Endodermal cell (in vitro differentiated cells): ENCODE data around the gene KRT32. TPM values are rescaled to one million over a fixed set of nuclear protein-coding genes. Genes with fewer than 3 reads are reported as not detected.

Source experiments
- DNase-seq: peaks from one replicate; pipeline ENCODE4 v3.0.0-alpha.2; 2017
- H3K27ac ChIP-seq: 2 replicates; pipeline ENCODE4 v1.5.1; 2013; ENCODE audit warnings: mild to moderate bottlenecking, low read depth, low read length, moderate library complexity
- H3K27me3 ChIP-seq: 2 replicates; pipeline ENCODE4 v1.6.1; 2013; ENCODE audit warnings: mild to moderate bottlenecking, low read length, moderate library complexity; ENCODE audit not compliant: insufficient read depth, control insufficient read depth, poor library complexity, severe bottlenecking
- H3K36me3 ChIP-seq: 2 replicates; pipeline ENCODE4 v1.7.0; 2013; ENCODE audit warnings: mild to moderate bottlenecking, low read length, moderate library complexity; ENCODE audit not compliant: control insufficient read depth, insufficient read depth
- H3K4me1 ChIP-seq: one replicate; pipeline ENCODE4 v1.7.0; 2013; ENCODE audit warnings: low read length; ENCODE audit not compliant: control insufficient read depth, insufficient read depth
- H3K4me3 ChIP-seq: 2 replicates; pipeline ENCODE4 v1.5.1; 2013; ENCODE audit warnings: mild to moderate bottlenecking, low read length, moderate library complexity
- H3K9ac ChIP-seq: 2 replicates; pipeline ENCODE4 v1.6.1; 2013; ENCODE audit warnings: mild to moderate bottlenecking, low read length, moderate library complexity; ENCODE audit not compliant: poor library complexity, severe bottlenecking; ENCODE audit errors: extremely low read depth
- H3K9me3 ChIP-seq: 2 replicates; pipeline ENCODE4 v1.6.1; 2013; ENCODE audit warnings: mild to moderate bottlenecking, low read length, moderate library complexity; ENCODE audit not compliant: control insufficient read depth
- H3K27ac Mint-ChIP-seq: 2 replicates; pipeline ENCODE4 v1.8.0; 2020; ENCODE audit warnings: mixed read lengths
- H3K27me3 Mint-ChIP-seq: 2 replicates; pipeline ENCODE4 v1.8.0; 2021; ENCODE audit warnings: mild to moderate bottlenecking, mixed read lengths; ENCODE audit not compliant: insufficient read depth
- H3K36me3 Mint-ChIP-seq: 2 replicates; pipeline ENCODE4 v1.8.0; 2020; ENCODE audit warnings: low read depth, mixed read lengths
- H3K4me1 Mint-ChIP-seq: 2 replicates; pipeline ENCODE4 v1.8.0; 2020; ENCODE audit warnings: mixed read lengths
- H3K4me3 Mint-ChIP-seq: 2 replicates; pipeline ENCODE4 v1.8.0; 2020; ENCODE audit warnings: mild to moderate bottlenecking, moderate library complexity, mixed read lengths
- H3K9me3 Mint-ChIP-seq: 2 replicates; pipeline ENCODE4 v1.8.0; 2020; ENCODE audit warnings: mild to moderate bottlenecking, mixed read lengths
- CTCF ChIP-seq: fragments of 200-600 bp; sonication (generic); conservative IDR thresholded peaks from 2 replicates; pipeline ENCODE4 v1.5.0; 2021; ENCODE audit warnings: antibody characterized with exemption, mild to moderate bottlenecking
- WGBS, 2 experiments: methylation state at CpG; one replicate each; pipeline versions ENCODE4 v1.1.5 to v1.1.7; 2013; ENCODE audit warnings: missing lambda C conversion rate in 2 of 2, mixed read lengths in 1 of 2; ENCODE audit not compliant: insufficient coverage in 1 of 2, insufficient read length in 1 of 2; 5-methylcytosine and 5-hydroxymethylcytosine counted together
- total RNA-seq, 2 donors: library from RNA; stranded (reverse); fragmentation: NEBNext Ultra II Directional in 1 of 2; extraction: Animal tissue kit (Norgen Biotek cat#: 25700) in 1 of 2; gene quantifications; 2 replicates in 1 of 2; 3 replicates in 1 of 2; pipeline ENCODE4 v1.2.1, GENCODE V29; 2021

KRT32 gene
- total RNA-seq, 2 donors from 2014 or later = not detected

- H3K36me3 Mint-ChIP-seq = no peaks in the 10 kb centered on the region
- no peaks in the 10 kb centered on the region for H3K36me3 ChIP-seq
- H3K27ac Mint-ChIP-seq = no peak overlapping the region
- no peak for TF ChIP-seq CTCF
- no peaks in the 10 kb centered on the region for H3K9me3 Mint-ChIP-seq
- peaks cover 6% of the 10 kb centered on the region for H3K27me3 Mint-ChIP-seq
- no peak overlapping the region for H3K9ac ChIP-seq
- DNase-seq = no peak
- no peaks in the 10 kb centered on the region for H3K4me1 Mint-ChIP-seq
- peaks cover 8% of the 10 kb centered on the region for H3K27me3 ChIP-seq
- 91 to 100% methylated on average over 4 of the region's 4 CpGs for WGBS, 2 experiments
- H3K4me3 Mint-ChIP-seq = no peak overlapping the region
- H3K4me3 ChIP-seq = no peak overlapping the region
- H3K4me1 ChIP-seq = no peaks in the 10 kb centered on the region
- no peaks in the 10 kb centered on the region for H3K9me3 ChIP-seq
- no peak overlapping the region for H3K27ac ChIP-seq
Observed at GRCh38 chr17:41421617-41422016, 45.6 kb downstream of the KRT32 start.

GRCh38 chr17:41421116-41421515 lies 46.1 kb downstream of the KRT32 start:
- H3K36me3 ChIP-seq = no peaks in the 10 kb centered on the region
- no peaks in the 10 kb centered on the region for H3K4me1 ChIP-seq
- no peak overlapping the region for H3K4me3 Mint-ChIP-seq
- no peaks in the 10 kb centered on the region for H3K4me1 Mint-ChIP-seq
- no peak overlapping the region for H3K9ac ChIP-seq
- peaks cover 6% of the 10 kb centered on the region for H3K27me3 Mint-ChIP-seq
- H3K4me3 ChIP-seq = no peak overlapping the region
- no peak overlapping the region for H3K27ac ChIP-seq
- H3K27ac Mint-ChIP-seq = no peak overlapping the region
- no peak for DNase-seq
- peaks cover 8% of the 10 kb centered on the region for H3K27me3 ChIP-seq
- WGBS, 2 experiments = 88 to 91% methylated on average over 8 to 9 of the region's 9 CpGs
- H3K9me3 Mint-ChIP-seq = no peaks in the 10 kb centered on the region
- H3K9me3 ChIP-seq = no peaks in the 10 kb centered on the region
- no peak for TF ChIP-seq CTCF
- no peaks in the 10 kb centered on the region for H3K36me3 Mint-ChIP-seq

- no peak overlapping the region for H3K4me3 Mint-ChIP-seq
- no peaks in the 10 kb centered on the region for H3K36me3 ChIP-seq
- H3K9me3 ChIP-seq = no peaks in the 10 kb centered on the region
- H3K36me3 Mint-ChIP-seq = no peaks in the 10 kb centered on the region
- no peak overlapping the region for H3K27ac ChIP-seq
- H3K4me1 ChIP-seq = no peaks in the 10 kb centered on the region
- peaks cover 6% of the 10 kb centered on the region for H3K27me3 Mint-ChIP-seq
- TF ChIP-seq CTCF = no peak
- 70 to 74% methylated on average over 2 to 4 of the region's 4 CpGs for WGBS, 2 experiments
- H3K9me3 Mint-ChIP-seq = no peaks in the 10 kb centered on the region
- H3K27me3 ChIP-seq = peaks cover 8% of the 10 kb centered on the region
- H3K4me3 ChIP-seq = no peak overlapping the region
- H3K4me1 Mint-ChIP-seq = no peaks in the 10 kb centered on the region
- no peak overlapping the region for H3K27ac Mint-ChIP-seq
- no peak overlapping the region for H3K9ac ChIP-seq
- DNase-seq = no peak
Observed at GRCh38 chr17:41420134-41420533, 47.1 kb downstream of the KRT32 start.
